Smooth muscle cell (in vitro differentiated cells): ENCODE results near the gene CALM1. TPM values are rescaled to one million over a fixed set of nuclear protein-coding genes. Genes with fewer than 3 reads are reported as not detected.

Source experiments
- DNase-seq: peaks from one replicate; lab custom pipeline; 2025; ENCODE audit not compliant: unreplicated experiment; lab: John Stamatoyannopoulos, UW
- H2AFZ ChIP-seq: fragments of 200-600 bp; sonication (generic); 2 replicates; pipeline ENCODE4 v1.6.0; 2016; ENCODE audit warnings: antibody characterized with exemption, low read depth, mild to moderate bottlenecking
- H3F3A ChIP-seq: fragments of 200-600 bp; sonication (generic); 2 replicates; pipeline ENCODE4 v1.6.0; 2017; ENCODE audit warnings: antibody characterized with exemption, low read depth
- H3K27ac ChIP-seq: fragments of 200-600 bp; sonication (generic); 2 replicates; pipeline ENCODE4 v1.5.1; 2016; ENCODE audit warnings: low read depth, mild to moderate bottlenecking
- H3K27me3 ChIP-seq: fragments of 200-600 bp; sonication (generic); 2 replicates; pipeline ENCODE4 v1.6.1; 2016; ENCODE audit warnings: low read depth, mild to moderate bottlenecking
- H3K36me3 ChIP-seq: fragments of 200-600 bp; sonication (generic); 2 replicates; pipeline ENCODE4 v1.5.1; 2016; ENCODE audit warnings: low read depth
- H3K4me1 ChIP-seq: fragments of 200-600 bp; sonication (generic); 2 replicates; pipeline ENCODE4 v1.5.1; 2016; ENCODE audit warnings: low read depth
- H3K4me2 ChIP-seq: fragments of 200-600 bp; sonication (generic); 2 replicates; pipeline ENCODE4 v1.6.0; 2016; ENCODE audit warnings: mild to moderate bottlenecking
- H3K4me3 ChIP-seq: fragments of 200-600 bp; sonication (generic); 2 replicates; pipeline ENCODE4 v1.5.1; 2016; ENCODE audit warnings: mild to moderate bottlenecking
- H3K79me2 ChIP-seq: fragments of 200-600 bp; sonication (generic); 2 replicates; pipeline ENCODE4 v1.6.0; 2016; ENCODE audit warnings: low read depth, mild to moderate bottlenecking
- H3K9ac ChIP-seq: fragments of 200-600 bp; sonication (generic); 2 replicates; pipeline ENCODE4 v1.6.0; 2016; ENCODE audit warnings: low read depth
- H3K9me3 ChIP-seq: fragments of 200-600 bp; sonication (generic); replicated peaks from 2 replicates; pipeline ENCODE4 v1.5.1; 2016; ENCODE audit warnings: low read depth
- H4K20me1 ChIP-seq: fragments of 200-600 bp; sonication (generic); 2 replicates; pipeline ENCODE4 v1.6.0; 2016; ENCODE audit warnings: low read depth
- WGBS: methylation state at CpG from one replicate; pipeline ENCODE4 v1.1.7; 2016; ENCODE audit warnings: low lambda C conversion rate; 5-methylcytosine and 5-hydroxymethylcytosine counted together
- polyA plus RNA-seq: library from polyadenylated mRNA; unstranded; fragments of >200 nt; fragmentation: Nextera tagmentation; extraction: Ambion mirVana; gene quantifications from 2 replicates; pipeline ENCODE4 v1.2.1, GENCODE V29; 2016
- total RNA-seq: library from RNA; depleted of rRNA; stranded (reverse); fragments of >200 nt; gene quantifications from 2 replicates; pipeline ENCODE4 v1.2.3, GENCODE V29; 2014
- TF ChIP-seq, protein P1 (sequence below): fragments of 200-600 bp; sonication (generic); IDR thresholded peaks from 2 replicates; pipeline ENCODE4 v1.5.1; 2017; ENCODE audit warnings: borderline replicate concordance, mild to moderate bottlenecking, antibody characterized with exemption; ENCODE audit not compliant: insufficient read depth, poor library complexity, severe bottlenecking

CALM1 gene
- total and polyA plus RNA-seq, 2 experiments from 2014 or later, result 302 to 545 TPM

DNA sequence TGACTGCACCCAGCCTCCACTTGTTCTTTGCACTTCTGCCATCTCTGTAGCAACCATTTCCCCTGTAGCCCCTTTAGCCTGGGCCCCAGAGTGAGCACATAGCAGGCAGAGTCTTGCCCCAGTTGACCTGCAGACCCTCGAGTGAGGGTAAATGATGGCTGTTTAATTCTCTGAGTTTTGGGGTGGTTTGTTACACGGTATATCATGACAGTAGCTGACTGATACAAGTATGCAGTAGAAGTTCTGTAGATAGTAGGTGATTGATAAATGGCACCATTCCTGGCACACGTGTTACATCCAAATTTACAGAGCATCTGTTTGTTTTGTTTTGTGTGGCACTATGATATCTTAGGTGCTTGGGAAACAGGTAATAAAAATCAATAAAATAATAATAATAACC, 32.4 kb downstream of the CALM1 start:
- no peaks in the 10 kb centered on the region for H3K79me2 ChIP-seq
- H3K27ac ChIP-seq, result no peak overlapping the region
- 92% methylated on average over 3 of the region's 3 CpGs for WGBS
- no peaks in the 10 kb centered on the region for H3K27me3 ChIP-seq
- no peaks in the 10 kb centered on the region for H3K4me1 ChIP-seq
- H3K36me3 ChIP-seq, result no peaks in the 10 kb centered on the region
- DNase-seq, result no peak
- no peak overlapping the region for H3K9ac ChIP-seq
- TF ChIP-seq, protein P1, sequence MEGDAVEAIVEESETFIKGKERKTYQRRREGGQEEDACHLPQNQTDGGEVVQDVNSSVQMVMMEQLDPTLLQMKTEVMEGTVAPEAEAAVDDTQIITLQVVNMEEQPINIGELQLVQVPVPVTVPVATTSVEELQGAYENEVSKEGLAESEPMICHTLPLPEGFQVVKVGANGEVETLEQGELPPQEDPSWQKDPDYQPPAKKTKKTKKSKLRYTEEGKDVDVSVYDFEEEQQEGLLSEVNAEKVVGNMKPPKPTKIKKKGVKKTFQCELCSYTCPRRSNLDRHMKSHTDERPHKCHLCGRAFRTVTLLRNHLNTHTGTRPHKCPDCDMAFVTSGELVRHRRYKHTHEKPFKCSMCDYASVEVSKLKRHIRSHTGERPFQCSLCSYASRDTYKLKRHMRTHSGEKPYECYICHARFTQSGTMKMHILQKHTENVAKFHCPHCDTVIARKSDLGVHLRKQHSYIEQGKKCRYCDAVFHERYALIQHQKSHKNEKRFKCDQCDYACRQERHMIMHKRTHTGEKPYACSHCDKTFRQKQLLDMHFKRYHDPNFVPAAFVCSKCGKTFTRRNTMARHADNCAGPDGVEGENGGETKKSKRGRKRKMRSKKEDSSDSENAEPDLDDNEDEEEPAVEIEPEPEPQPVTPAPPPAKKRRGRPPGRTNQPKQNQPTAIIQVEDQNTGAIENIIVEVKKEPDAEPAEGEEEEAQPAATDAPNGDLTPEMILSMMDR, result no peak
- H3K4me2 ChIP-seq, result no peak overlapping the region
- H2AFZ ChIP-seq, result no peak overlapping the region
- no peak overlapping the region for H3K4me3 ChIP-seq
- no peaks in the 10 kb centered on the region for H3F3A ChIP-seq
- no peaks in the 10 kb centered on the region for H3K9me3 ChIP-seq
- no peaks in the 10 kb centered on the region for H4K20me1 ChIP-seq

DNA sequence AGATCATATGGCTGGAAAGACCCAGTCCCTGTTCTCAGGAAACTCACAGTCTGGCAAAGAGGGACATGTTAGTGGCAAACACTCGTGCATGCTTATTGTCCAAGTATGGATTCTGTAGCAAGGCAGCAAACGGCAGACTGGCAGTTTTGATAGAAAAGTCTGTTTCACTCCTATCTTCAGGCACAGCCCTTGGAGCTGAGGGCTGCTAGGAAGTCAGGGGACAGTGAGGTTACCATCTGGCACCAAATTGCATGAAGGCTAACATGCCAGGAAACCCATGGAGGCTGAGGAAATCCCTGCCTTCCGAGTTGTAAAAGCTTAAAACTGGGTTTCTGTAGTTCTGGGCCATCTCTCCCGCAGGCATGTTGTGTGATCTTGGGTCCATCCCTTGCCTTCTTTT, 32.9 kb downstream of the CALM1 start:
- TF ChIP-seq, protein P1, result no peak
- Histone ChIP-seq H4K20me1 (no peaks in the 10 kb centered on the region), H3F3A (no peaks in the 10 kb centered on the region)

DNA sequence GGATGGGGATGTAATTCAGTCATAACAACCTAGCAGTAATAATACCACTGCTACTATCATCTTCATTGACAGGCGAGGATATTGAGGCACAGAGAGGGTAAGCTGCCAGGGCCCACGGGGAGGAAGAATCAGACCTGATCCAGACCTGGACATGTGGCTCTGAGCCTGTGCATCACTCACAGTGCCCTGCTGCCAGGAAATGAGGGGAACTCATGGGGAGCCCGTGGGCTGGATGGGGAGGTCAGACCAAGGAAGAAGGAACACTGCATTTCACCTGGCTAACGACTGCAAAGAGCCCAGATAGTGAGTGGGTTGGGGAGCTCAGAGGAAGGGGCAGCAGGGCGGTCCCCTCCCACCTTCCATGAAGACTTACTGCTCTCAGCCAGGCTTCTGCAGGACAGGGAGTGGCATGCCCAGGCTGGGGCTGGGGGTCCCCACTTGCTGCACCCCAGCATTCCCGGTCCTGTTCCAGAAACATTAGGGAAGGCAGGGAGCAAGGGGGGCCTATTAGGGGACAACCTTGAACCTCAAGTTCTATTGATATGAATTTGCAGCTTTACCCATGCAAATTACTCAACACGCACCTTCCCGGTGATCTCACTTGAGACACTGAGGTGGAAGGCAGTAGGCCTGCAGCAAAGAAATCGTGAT, 37.7 kb downstream of the CALM1 start:
- 94% methylated on average over 9 of the region's 9 CpGs for WGBS
- H3F3A ChIP-seq, result no peaks in the 10 kb centered on the region
- H2AFZ ChIP-seq, result no peak overlapping the region
- no peaks in the 10 kb centered on the region for H3K27me3 ChIP-seq
- no peak for DNase-seq
- TF ChIP-seq, protein P1, result no peak
- H3K27ac ChIP-seq, result no peak overlapping the region
- no peak overlapping the region for H3K4me2 ChIP-seq
- no peaks in the 10 kb centered on the region for H3K36me3 ChIP-seq
- no peaks in the 10 kb centered on the region for H3K4me1 ChIP-seq
- no peak overlapping the region for H3K4me3 ChIP-seq
- H3K79me2 ChIP-seq, result no peaks in the 10 kb centered on the region
- no peaks in the 10 kb centered on the region for H3K9me3 ChIP-seq
- H3K9ac ChIP-seq, result no peak overlapping the region
- H4K20me1 ChIP-seq, result no peaks in the 10 kb centered on the region

More for the DNA sequence above, 32.9 kb downstream of the CALM1 start:
- H3K9ac ChIP-seq, result no peak overlapping the region
- no peaks in the 10 kb centered on the region for H3K79me2 ChIP-seq
- WGBS, result 83% methylated on average over 4 of the region's 4 CpGs
- H3K4me1 ChIP-seq, result no peaks in the 10 kb centered on the region
- no peak overlapping the region for H3K4me2 ChIP-seq
- H3K27ac ChIP-seq, result no peak overlapping the region
- no peak for DNase-seq
- H3K9me3 ChIP-seq, result no peaks in the 10 kb centered on the region
- H3K4me3 ChIP-seq, result no peak overlapping the region
- H2AFZ ChIP-seq, result no peak overlapping the region
- no peaks in the 10 kb centered on the region for H3K27me3 ChIP-seq
- no peaks in the 10 kb centered on the region for H3K36me3 ChIP-seq

DNA sequence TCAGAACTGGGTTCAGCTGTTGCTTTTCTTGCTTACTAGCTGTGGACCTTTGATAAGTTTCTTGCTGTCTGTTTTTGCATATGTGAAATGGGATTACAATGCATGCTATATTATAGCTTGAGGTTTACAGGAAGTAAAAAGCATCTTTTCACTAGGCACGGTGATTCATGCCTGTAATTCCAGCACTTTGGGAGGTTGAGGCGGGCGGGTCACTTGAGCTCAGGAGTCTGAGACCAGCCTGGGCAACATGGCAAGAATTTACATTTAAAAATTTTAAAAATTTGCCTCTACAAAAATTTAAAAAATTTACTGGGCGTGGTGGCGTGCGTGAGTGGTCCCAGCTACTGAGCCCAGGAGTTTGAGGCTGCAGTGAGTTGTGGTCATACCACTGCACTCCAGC, 42.0 kb downstream of the CALM1 start:
- H3K27me3 ChIP-seq, result no peaks in the 10 kb centered on the region
- H3K79me2 ChIP-seq, result no peaks in the 10 kb centered on the region
- TF ChIP-seq, protein P1, result no peak
- H3K4me3 ChIP-seq, result no peak overlapping the region
- no peaks in the 10 kb centered on the region for H3K36me3 ChIP-seq
- H3K9me3 ChIP-seq, result no peaks in the 10 kb centered on the region
- no peaks in the 10 kb centered on the region for H3K4me1 ChIP-seq
- no peak overlapping the region for H2AFZ ChIP-seq
- 85% methylated on average over 6 of the region's 6 CpGs for WGBS
- no peak for DNase-seq
- H3K4me2 ChIP-seq, result no peak overlapping the region
- H3F3A ChIP-seq, result no peaks in the 10 kb centered on the region
- H3K9ac ChIP-seq, result no peak overlapping the region
- no peak overlapping the region for H3K27ac ChIP-seq
- H4K20me1 ChIP-seq, result no peaks in the 10 kb centered on the region
